Stimulated activated CD4-positive, alpha-beta T cell treated with anti-CD3 and anti-CD28 coated beads, TNF-alpha, amount 100 ng/mL, for 24 hours (primary cell): ENCODE measurements around the gene MEF2A.

Source experiments
- DNase-seq, 3 experiments: peaks; one replicate each; pipeline ENCODE4 v3.0.0-alpha.2; 2020; ENCODE audit warnings: low read depth in 3 of 3

MEF2A gene

DNA sequence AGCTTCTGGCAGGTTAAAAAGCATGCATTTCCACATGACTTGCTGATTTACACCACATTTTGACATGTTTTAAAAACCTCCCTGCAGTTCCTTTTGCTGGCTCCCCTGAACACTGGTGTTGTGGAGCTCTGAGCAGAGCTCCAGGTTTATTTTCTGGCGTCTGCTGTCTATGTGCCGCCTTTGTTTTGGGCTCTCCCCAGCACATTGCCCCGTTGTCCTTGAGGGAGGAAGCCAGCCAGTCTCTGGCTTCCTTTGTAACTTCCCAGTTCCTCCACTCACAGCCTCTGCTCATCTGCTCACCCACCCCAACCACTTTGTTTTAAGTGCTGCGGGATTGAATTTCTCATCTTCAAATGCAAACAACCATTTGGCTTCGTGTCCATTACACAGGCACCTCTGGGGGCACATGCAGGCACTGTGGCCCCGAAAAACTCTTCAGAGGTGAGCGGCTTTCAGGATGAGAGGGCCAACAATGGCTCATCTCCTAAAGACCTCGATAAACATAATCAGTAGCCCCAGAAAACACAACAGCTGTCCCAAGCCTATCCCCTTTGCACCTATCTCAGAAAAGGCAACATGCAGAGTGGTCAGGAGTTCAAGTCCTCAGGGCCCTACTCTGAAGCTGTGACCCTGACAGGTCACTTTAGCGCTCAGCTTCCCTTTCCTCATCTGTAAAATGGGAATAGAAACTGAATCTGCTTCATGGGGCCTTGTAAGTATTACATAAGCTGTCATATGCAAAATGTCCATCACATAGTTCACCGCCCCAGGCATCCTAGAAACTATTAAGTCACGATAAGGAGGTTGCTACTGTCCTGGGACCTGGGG lies 1.3 kb upstream of the MEF2A start:
- DNase-seq = no peak

DNA sequence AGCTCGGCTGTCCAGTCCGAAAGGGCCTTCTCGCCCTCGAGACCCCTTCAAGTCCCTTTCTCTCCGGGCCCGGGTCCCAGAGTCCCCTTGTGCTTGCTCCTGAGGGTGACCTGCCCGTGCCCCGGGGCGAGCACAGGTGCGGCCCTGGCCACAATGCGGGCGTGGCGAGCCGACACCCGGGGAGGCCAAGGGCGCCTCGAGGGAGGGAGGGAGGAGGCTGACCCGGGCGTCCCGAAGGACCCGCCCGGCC lies 810 bp upstream of the MEF2A start:
- no peak for DNase-seq

DNA sequence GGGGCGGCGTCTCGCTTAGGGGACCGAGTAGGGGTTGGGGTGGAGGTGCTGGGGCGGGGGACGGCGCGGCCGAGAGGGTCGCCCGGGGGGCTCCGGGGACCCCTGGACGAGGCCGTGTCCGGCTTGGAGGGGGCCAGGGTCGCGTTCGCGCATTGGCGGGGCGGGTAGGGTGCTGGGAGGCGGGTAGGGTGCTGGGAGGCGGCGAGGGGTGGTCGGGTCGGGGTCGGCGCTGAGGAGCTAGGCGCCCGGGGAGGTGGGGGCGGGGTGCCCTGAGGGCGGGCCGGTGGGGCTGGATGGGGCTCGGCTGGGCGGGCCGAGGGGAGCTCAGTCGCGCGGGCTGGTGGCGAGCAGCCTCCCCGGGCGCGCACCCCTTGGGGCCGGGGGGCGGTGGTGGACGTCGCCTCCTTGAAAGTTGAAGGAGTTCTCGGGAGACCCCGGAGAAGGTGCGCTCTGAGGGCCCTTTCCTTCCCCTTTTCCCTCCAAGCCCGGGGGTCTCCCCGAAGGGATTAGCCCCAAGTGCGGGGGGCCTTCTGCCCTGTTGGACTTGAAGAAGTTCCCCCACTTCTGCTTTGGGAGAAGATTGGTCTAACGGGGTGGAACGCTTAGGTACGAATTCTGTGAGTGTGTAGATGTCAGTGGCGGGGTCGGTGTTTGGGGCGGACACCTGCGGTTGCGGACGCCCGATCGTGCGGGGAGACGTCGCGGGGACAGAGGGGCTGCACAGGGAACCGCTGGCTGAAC lies 543 bp downstream of the MEF2A start:
- DNase-seq = peak in 1 of 3 experiments; percentile 14

DNA sequence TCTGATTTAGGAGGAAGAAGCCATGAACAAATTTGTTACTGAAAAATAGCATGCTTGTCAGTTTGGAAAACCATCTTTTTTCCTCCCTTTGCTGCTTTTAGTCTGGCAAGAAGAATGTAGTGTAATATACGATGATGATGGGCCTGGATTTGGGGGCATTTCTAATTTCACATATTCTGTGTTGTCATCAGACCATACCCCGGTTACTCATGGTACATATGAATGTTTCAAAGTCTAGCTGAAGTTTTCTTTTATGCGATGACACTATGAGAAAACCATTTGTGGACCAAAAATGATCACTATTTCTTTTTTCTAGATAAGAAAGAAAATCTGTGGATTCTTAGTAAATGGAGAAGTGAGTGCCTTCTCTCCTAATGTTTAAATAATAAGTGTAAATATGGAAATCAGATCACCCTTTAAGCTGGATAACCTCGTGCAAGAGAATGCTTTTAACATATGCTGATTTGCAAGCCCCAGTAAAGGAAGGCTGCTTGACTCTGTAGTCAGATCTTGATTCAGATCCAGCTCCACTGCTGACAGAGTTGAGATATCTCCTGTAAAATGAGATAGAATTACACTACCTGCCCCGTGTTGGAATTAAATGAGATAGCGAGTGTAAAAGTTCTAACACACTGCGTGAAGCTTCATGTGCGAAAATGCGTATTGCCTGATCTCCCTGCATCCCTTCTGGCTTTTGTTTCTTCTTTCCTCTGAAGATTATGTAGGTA lies 3.0 kb downstream of the MEF2A start:
- DNase-seq = no peak

DNA sequence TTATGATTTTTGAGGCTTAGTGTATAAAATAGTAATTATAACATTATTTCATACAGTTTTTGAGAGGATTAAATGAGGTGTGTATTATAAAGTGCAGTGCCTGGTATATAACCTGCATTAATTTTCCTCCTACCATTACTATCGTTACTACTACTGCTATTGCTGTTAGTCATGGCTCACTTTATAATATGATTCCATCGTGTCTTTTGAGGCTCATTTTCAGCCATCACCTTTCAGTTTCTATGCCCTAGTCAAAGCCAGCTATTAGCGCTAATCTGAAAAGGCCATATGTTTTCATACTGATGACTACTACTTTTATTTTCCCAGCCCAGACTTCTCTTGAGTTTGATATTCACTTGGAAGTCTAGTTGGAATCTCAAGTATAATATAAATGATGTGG lies 5.5 kb downstream of the MEF2A start:
- no peak for DNase-seq

DNA sequence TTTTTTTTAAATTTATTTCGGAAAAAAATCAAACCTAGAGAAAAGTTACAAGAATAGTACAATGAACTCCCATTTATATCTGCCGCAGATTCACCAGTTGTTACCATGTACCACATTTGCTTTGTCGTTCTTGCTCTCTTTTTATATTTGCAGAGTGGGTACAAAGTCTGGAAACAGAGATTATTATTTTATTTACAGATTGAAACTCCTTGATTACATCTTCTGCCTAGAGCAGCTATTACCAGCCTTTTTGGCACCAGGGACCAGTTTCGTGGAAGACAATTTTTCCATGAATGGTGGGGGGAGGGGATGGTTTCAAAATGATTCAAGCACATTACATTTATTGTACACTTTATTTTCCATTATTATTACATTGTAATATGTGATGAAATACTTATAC lies 8.3 kb downstream of the MEF2A start:
- no peak for DNase-seq

DNA sequence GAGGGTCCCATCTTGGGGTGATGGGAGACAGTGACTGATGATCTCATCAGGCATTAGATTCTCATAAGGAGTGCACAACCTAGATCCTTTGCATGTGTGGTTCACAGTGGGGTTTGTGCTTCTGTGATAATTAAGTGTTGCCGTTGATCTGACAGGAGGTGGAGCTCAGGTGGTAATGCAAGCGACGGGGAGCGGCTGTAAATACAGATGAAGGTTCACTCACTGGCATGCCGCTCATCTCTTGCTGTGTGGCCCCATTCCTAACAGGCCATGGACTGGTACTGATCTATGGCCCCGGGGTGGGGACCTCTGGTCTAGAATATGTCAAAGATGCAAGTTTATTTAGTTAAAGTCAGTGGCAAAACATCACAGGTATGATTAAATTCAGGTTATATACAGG lies 8.7 kb downstream of the MEF2A start:
- DNase-seq = no peak

DNA sequence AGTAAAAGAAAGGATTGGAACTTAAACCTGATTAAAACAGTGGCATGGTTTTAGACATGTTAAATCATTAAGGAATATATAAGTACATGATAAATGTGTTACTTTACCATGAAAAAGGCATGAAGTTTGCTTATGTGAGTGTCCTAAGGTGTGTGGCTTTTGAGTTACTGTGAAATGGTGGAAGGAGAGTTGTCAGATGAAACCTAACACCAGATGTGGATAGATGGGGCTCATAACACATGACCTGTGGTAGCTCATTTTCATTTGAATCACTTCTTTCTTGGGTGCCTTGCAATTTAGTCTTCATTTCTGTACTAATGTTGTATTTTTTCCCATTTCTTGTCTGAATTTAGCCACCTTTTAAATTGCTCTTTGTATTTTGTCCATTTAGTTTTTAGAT lies 13.0 kb downstream of the MEF2A start:
- no peak for DNase-seq

DNA sequence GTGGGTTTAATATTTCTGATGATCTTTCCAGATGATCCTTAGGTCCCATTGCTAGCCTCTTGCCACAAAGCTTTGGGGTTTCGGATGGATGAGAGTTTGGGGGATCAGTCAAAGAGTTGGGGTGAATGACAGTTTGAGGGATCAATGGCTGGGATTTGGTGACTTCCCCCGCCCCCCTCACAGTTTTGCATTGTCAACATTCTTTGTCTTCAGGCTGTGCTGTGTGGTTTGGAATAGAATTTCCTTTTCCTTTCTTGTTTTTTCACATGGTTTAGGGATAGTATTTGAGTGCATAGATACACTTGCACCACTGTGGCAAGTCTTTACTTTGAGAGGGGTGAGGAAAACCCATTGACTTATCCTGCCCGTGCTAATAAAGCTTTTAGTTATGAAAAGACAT lies 14.3 kb downstream of the MEF2A start:
- no peak for DNase-seq

DNA sequence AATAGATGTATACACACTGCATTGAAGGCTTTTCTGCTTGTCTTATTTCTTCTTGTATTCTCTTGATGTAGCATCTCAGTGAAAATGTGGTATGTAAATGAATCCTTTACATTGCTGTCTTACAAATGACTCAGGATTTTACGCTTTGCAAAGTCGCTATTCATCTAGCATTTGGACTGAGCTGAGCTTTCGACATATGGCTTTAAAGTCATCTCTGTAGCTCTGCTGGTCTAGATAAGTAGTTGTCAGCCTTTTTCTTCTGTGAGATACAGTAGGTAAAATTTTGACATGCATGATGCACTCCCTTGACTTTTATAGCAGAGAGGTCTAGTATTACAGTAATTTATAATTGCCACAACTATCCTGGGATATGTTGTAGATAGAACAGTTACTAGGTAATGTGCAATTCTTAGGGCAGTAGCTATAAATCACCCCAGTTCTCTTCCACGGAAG lies 16.8 kb downstream of the MEF2A start:
- DNase-seq = no peak

DNA sequence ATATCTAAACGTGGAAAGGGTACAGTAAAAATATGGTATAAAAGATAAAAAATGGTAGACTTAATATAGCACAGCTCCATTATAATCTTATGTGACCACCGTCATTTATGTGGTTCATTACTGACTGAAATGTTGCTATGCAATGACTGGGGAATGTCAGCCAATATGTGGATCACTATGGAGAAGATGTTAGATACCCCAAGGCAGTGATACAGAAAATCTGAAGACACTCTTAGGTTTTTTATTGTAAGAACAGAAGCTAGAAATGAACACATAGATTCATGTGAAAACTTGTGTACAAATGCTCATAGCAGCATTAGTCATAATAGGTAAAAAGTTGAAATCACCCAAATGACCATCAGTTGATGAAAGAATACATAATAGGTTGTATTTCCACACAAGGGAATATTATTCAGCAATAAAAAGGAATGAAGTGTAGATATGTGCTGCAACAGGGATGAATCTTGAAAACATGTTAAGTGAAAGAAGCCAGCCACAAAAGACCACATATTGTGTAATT lies 18.4 kb downstream of the MEF2A start:
- DNase-seq = no peak

DNA sequence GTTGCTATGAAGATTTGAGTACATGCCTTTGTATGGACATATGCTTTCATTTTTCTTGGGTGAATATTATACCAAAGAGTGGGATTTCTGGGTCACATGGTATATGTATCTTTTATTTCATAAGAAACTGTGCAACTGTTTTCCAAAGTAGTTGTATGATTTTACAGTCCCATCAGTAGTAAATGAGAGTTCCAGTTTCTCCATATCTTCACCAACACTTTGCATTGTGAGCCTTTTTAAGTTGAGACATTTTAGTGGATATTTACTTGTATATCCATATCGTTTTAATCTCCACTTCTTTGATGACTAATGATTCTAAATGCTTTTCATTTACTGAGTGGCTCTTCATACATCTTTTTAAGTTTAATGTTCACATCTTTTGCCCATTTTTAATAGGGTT lies 20.3 kb downstream of the MEF2A start:
- DNase-seq = no peak

DNA sequence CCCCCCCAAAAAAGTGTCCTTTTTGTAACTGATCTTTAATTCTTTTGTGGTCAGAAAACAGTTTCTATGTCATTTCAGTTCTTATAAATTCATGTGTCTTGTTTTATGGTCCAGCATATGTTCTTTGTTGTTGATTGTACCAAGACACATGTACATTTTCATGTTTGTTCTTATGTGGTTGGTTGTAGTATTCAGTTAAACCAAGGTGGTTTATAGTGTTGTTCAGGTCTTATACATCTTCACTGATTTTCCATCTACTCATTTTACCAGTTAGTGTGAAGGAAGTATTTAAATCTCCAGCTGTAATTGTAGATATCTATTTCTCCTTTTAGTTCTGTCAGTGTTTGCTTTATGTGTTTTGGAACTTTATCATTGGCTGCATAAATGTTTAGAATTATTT lies 24.0 kb downstream of the MEF2A start:
- no peak for DNase-seq

DNA sequence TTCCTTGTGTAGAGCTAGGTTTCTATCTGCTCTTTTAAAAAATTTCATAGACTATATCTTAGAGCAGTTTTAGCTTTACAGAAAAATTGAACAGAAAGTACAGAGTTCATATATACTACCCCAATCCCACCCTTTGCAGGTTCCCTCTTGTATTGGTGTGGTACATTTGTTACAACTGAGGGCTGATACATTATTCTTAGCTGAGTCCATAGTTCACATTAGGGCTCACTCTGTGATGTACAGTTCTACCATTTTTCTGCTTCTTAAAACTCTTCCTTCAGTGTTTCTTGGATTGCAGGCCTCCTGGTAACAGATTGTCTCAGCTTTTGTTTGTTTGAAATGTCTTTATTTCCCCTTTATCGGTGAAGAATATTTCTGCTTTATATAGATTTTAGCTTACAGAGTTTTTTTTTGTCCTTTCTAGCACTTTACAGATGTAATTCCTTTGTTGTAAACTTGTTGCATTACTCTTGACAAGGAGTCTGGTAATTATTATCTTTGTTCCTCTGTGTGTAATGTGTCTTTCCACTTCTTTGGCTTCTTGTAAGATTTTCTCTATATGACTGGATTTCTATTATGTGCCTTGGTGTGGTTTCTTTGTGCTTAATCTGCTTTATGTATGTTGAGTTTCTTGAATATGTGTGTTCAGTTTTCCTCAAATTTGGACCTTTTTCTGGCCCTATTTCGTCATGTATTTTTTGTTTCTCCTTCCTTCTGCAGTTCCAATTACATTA lies 25.3 kb downstream of the MEF2A start:
- no peak for DNase-seq

DNA sequence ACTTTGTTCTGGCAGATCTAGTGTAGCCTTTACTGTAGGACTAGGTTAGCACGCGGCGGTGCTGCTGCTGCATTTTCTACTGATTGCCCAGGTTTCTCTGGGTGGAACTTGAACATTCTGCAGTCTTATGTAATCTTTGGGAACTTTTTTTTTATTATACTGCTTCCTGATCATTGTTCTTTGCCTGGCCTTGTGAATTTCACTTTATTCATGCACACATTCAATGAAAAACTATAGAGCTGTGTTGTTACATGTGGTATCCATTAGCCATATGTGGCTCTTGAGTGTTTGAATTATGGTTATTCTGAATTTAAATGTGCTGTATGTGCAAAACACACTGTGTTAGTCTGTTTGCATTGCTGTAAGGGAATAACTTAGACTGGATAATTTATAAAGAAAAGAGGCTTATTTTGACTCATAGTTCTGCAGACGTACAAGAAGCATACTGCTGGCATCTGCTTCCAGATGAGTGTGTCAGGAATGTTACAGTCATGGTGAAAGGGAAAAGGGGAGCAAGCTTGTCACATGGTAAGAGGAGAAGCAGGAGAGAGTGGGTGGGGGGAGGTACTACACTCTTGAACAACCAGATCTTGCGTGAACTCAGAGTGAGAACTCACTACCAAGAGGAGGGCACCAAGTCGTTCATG lies 26.5 kb downstream of the MEF2A start:
- DNase-seq = no peak

DNA sequence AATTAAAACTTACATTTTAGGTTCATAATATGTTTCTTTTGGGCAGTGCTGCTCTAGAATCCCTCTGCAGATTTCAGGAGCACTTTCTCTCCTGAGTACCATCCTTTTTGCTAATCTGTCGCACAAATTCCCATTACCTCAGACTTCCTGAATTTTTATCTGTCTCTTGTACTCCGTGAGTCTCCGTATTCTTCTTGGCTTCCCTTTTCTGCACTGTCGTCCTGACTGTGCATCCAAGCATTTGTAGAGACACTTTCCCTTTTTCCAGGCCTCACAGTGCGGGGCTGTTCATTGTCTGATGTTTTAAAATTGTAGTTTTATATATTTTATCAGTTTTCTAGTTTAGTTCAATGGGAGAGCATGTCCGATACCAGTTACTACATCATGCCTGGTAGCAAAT lies 27.3 kb downstream of the MEF2A start:
- DNase-seq = no peak

DNA sequence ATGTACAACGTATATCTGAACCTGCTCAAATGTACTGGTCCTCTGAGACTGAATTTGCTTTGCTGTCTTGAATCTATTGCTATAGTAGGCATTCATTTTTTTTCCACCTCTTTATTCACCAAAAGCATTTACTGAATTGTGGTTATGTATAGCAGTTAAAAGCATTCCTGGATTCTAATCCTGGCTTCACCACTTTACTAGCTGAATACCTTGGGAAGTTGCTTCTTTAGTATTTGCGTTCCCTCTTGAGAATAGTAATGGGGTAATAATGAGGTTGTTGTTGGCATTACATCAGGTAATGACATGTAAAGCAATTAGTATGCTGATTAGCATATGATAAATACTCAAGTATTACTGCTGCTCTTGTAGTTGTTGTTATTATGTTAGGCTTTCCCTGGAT lies 29.1 kb downstream of the MEF2A start:
- DNase-seq = no peak

DNA sequence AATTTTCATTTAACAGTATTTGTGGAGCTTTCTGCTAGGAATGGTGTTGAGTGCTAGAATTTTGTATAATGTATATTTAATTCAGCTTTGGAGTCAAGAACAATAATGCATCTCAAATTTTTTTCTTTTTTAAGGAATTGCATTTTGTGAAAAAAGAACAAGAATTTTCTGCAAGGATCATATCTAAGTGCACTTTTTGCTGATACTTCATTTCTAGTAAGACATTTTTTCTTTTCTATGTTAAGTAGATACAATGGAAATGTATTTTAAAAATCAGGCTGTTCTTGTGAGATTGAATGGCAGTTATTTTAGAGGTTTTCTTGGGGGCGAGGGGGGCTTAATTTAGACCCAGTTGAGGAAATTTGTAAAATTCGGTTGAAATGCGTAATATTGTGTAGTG lies 32.5 kb downstream of the MEF2A start:
- DNase-seq = no peak

DNA sequence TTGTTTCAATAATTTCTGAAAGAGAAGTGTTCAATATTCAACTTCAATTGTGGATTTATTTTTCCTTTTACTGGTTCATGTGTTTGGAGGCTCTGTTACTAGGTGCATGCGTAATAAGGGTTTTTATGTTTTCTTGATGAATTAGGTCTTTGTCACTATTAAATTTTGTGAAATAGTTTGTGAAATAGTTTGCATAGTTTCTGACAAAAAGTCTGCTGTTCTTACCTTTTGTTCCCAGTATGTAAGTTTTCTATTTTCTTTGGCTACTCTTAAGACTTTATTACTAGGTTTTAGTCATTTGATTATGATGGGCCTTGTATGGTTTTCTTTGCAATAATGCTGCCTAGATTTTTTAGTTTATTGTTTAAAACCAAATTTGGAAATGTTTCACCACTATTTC lies 38.0 kb downstream of the MEF2A start:
- DNase-seq = no peak

DNA sequence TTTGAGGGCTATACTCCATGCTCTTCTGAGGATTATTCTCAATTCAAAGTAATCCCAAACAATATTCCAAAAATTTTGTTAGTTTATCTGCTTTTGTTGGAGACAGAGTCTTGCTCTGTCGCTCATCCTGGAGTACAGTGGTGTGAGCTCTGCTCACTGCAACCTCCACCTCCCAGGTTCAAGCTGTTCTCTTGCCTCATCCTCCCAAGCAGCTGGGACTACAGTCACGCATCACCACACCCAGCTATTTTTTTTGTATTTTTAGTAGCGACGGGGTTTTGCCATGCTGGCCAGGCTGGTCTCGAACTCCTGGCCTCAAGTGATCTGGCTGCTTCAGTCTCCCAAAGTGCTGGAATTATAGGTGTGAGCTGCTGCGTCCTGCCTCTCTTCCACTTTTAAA lies 39.1 kb downstream of the MEF2A start:
- no peak for DNase-seq

DNA sequence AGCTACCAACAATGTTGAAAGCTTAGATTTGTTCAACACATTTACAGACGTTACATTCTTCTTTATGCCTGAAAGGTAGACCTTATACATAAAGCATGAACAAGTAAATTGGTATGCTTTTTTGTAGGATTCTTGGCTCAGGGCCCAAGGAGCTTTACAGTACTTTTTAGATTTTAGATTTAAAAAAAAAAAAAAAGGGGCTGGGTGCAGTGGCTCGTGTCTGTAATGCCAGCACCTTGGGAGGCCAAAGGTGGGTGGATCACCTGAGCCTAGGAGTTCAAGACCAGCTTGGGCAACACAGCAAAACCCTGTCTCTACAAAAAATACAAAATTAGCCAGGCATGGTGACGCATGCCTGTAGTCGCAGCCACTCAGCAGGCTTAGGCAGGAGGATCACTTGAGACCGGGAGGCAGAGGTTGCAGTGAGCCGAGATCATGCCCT lies 39.7 kb downstream of the MEF2A start:
- DNase-seq = no peak
